ENCODE measurements around the gene ECM2.

DNA sequence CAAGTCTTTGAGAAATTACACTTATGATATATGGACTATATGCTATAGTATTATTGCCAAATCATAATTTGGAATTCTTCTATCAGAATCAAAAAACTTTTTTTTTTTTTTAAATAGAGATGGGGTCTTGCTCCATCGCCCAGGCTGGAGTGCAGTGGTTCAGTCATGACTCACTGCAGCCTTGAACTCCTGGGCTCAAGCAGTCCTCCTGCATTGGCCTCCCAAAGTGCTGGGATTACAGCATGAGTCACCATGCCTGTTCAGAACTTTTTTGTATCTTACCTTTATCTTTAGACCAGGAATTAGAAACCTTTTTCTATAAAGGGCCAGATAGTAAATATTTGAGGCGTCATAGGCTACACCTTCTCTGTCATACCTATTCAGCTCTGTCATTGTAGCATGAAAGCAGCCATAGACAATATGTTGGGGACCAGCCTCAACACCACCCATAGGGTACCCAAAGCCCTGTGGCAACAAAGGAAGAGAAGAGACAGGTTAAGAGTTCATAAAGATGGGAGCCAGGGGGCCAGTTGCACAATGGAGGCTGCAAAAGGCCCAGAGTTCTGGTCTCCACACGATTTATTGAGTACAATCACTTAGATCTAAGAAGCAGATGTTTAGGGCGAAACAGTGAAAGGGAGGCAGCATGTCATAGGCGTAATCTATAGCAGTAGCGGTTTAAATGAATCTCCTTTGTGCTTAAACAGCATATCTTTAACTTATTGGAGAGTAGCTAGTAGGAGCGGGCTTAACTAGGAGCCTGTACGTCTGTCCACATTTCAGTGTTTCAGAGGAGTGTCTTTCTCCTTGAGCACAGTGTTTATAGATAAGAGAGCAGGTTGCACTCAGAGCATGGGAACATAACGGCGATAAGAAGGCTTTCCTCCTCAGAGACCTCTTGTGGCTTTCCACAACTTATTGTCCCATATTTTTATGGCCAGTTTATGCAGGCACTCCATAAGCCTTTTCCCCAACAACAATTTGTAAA is 12.5 kb downstream of the ECM2 start:
- TF ChIP-seq CTCF (IDR thresholded peaks at IDR 0.05 in 2 of 3, conservative IDR thresholded peaks at IDR 0.05 in 1 of 3; ENCODE audit: borderline replicate concordance in 1 of 3, insufficient read depth in 1 of 3, low read depth in 2 of 3, low read length in 2 of 3), result no peak
- TF ChIP-seq YY1 (IDR thresholded peaks at IDR 0.05; ENCODE audit: extremely low read depth, insufficient replicate concordance, low read depth, low read length), result no peak
- TF ChIP-seq RAD21 (IDR thresholded peaks at IDR 0.05; ENCODE audit: low read depth), result no peak
- no peak for TF ChIP-seq ZFX (IDR thresholded peaks at IDR 0.05)
- TF ChIP-seq POLR2AphosphoS5 (IDR thresholded peaks at IDR 0.05; ENCODE audit: low read depth, low read length), result no peak
- TF ChIP-seq, protein P1, sequence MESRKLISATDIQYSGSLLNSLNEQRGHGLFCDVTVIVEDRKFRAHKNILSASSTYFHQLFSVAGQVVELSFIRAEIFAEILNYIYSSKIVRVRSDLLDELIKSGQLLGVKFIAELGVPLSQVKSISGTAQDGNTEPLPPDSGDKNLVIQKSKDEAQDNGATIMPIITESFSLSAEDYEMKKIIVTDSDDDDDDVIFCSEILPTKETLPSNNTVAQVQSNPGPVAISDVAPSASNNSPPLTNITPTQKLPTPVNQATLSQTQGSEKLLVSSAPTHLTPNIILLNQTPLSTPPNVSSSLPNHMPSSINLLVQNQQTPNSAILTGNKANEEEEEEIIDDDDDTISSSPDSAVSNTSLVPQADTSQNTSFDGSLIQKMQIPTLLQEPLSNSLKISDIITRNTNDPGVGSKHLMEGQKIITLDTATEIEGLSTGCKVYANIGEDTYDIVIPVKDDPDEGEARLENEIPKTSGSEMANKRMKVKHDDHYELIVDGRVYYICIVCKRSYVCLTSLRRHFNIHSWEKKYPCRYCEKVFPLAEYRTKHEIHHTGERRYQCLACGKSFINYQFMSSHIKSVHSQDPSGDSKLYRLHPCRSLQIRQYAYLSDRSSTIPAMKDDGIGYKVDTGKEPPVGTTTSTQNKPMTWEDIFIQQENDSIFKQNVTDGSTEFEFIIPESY (IDR thresholded peaks at IDR 0.05; ENCODE audit: extremely low read depth, insufficient replicate concordance, low read length), result no peak
- no peak for TF ChIP-seq SRF (IDR thresholded peaks at IDR 0.05; ENCODE audit: low read depth)
- no peak for TF ChIP-seq POLR2A (IDR thresholded peaks at IDR 0.05; ENCODE audit: borderline replicate concordance, extremely low read depth, insufficient read depth, insufficient read length)
- TF ChIP-seq JUND (IDR thresholded peaks at IDR 0.05), result no peak
- no peak for TF ChIP-seq EZH2phosphoT487 (IDR thresholded peaks at IDR 0.05; ENCODE audit: borderline replicate concordance)
- TF ChIP-seq EGR1 (IDR thresholded peaks at IDR 0.05; ENCODE audit: low read depth), result no peak

Measured in HCT116 (cell line).